Measurements from ENCODE around the gene CACNA2D4. TPM values are rescaled to one million over a fixed set of nuclear protein-coding genes. Genes with fewer than 3 reads are reported as not detected.

The CACNA2D4 gene
- polyA plus RNA-seq, 1 experiment = 0.22 TPM

DNA sequence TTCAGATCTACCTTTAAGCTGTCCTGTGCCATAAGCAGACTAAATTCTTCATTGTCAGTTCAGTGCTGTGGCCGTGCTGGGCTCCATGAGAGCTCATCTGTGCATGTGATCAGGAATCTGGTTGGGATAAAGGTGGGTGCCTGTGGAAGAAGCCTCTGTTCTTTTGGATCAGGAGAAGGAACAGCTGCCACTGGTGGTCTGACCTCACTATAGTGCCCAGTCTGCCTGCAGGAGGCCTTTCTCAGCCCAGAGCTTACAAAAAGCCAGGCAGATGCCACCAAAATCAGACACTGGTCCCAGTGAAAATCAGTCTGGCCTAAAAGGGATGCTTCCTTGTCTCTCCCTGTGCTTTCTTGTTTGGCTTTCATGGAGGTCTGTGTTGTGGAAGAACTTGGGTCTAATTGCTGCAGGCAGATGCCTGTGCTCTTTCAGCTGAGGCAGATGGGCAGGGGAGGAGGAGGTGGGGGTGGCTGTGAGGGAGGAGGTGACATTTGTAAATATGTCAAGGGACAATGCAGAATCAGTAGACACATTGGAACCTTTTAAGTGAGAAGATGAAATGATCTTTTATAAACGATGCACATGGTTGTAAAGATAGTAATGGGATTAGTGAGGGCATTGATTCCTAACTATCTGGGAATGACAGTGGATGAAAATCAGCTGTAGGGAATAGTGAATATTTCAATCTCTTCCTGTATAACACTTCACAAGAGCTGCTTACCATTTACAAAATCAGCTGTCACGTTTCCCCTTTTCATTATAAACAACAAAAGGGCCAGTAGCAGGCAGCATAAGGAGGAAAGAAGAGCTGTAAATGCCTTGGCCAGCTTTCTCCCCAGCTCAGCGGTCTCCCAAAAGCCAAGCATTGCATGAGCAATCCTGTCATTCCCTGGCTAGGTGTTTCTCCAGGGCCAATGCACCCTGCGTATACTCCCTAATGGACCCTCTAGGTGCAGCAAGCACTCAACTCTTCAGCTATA lies 44.6 kb downstream of the CACNA2D4 start:
- ChIA-PET POLR2A (no interaction called here), CTCF (interaction anchor here (0.5 to 2.6 kb wide), 2 partner anchors 66 to 1299 kb away, joined by 3 to 13 read pairs; no protein-coding TSS in a partner anchor)
- TF ChIP-seq, protein P1, sequence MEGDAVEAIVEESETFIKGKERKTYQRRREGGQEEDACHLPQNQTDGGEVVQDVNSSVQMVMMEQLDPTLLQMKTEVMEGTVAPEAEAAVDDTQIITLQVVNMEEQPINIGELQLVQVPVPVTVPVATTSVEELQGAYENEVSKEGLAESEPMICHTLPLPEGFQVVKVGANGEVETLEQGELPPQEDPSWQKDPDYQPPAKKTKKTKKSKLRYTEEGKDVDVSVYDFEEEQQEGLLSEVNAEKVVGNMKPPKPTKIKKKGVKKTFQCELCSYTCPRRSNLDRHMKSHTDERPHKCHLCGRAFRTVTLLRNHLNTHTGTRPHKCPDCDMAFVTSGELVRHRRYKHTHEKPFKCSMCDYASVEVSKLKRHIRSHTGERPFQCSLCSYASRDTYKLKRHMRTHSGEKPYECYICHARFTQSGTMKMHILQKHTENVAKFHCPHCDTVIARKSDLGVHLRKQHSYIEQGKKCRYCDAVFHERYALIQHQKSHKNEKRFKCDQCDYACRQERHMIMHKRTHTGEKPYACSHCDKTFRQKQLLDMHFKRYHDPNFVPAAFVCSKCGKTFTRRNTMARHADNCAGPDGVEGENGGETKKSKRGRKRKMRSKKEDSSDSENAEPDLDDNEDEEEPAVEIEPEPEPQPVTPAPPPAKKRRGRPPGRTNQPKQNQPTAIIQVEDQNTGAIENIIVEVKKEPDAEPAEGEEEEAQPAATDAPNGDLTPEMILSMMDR (IDR thresholded peaks at IDR 0.05; ENCODE audit: low read depth, low read length) = no peak
- H3K4me3 ChIP-seq (ENCODE audit: low read depth, low read length) = no peak overlapping the region
- no peak for DNase-seq (ENCODE audit: low read depth, low spot score)
- H3K27ac ChIP-seq (ENCODE audit: low read depth, low read length) = no peak overlapping the region
- peaks cover 72% of the 10 kb centered on the region for H3K27me3 ChIP-seq (ENCODE audit: control insufficient read depth, insufficient read depth, low read length)
- H3K9me3 ChIP-seq (ENCODE audit: control insufficient read depth, insufficient read depth, low read length) = peaks cover 3% of the 10 kb centered on the region; the same call in 1 of the 2 replicates

DNA sequence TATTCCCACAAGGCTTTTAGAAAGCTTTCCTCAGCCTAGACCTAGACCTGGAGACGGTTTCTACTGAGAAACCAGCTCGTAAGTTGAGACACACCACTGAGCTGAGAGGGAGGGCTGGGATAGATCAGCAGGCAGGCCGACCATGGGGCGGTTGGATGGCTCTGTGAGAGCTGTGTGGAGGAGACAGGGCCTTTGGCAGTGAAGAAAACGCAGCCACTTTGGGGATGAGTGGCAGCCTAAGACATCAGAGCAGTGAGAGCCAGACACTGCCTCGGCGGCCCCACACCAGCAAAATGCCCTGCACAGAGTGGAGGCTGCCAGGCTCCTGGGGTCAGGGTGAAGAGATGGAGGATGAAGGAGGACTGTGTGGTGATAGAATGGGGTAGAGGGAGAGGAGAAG lies 46.0 kb downstream of the CACNA2D4 start:
- CTCF ChIA-PET = no interaction called here
- Histone ChIP-seq H3K4me3 (ENCODE audit: low read depth, low read length) (no peak overlapping the region), H3K27ac (ENCODE audit: low read depth, low read length) (no peak overlapping the region), H3K27me3 (ENCODE audit: control insufficient read depth, insufficient read depth, low read length) (peaks cover 64% of the 10 kb centered on the region), H3K9me3 (ENCODE audit: control insufficient read depth, insufficient read depth, low read length) (peaks cover 3% of the 10 kb centered on the region; the same call in 1 of the 2 replicates)
- POLR2A ChIA-PET = no interaction called here
- no peak for DNase-seq (ENCODE audit: low read depth, low spot score)
- TF ChIP-seq, protein P1 (IDR thresholded peaks at IDR 0.05; ENCODE audit: low read depth, low read length) = no peak

- Histone ChIP-seq H3K27ac (ENCODE audit: low read depth, low read length) (no peak overlapping the region), H3K4me3 (ENCODE audit: low read depth, low read length) (no peak overlapping the region), H3K9me3 (ENCODE audit: control insufficient read depth, insufficient read depth, low read length) (peaks cover 3% of the 10 kb centered on the region; the same call in 1 of the 2 replicates), H3K27me3 (ENCODE audit: control insufficient read depth, insufficient read depth, low read length) (peaks cover 63% of the 10 kb centered on the region)
- CTCF ChIA-PET = no interaction called here
- TF ChIP-seq, protein P1 (IDR thresholded peaks at IDR 0.05; ENCODE audit: low read depth, low read length) = no peak
- no peak for DNase-seq (ENCODE audit: low read depth, low spot score)
- POLR2A ChIA-PET = no interaction called here
Observed at GRCh38 chr12:1872001-1872400, 46.5 kb downstream of the CACNA2D4 start.

DNA sequence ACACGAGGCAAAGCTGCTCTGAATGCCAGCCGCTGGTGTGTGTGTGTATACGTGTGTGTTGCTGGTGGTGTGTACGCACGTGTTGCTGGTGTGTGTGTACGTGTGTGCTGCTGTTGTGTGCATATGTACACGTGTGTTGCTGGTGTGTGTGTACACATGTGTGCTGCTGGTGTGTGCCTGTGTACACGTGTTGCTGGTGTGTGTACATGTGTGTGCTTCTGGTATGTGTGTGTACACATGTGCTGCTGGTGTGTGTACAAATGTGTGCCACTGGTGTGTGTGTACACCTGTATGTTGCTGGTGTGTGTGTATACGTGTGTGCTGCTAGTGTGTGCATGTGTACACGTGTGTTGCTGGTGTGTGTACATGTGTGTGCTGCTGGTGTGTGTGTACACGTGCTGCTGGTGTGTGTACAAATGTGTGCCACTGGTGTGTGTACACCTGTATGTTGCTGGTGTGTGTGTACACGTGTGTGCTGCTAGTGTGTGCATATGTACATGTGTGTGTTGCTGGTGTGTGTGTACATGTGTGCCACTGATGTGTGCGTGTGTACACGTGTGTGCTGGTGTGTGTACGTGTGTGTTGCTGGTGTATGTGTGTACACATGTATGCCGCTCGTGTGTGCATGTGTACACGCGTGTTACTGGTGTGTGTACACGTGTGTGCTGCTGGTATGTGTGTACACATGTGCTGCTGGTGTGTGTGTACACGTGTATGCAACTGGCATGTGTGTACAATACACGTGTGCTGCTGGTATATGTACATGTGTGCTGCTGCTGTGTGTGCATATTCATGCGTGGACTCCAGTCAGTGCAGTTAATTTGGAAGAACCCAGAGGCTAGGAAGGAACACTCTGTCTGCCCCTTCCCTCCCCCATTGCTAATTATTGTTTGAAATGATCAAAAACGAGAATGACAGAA lies 47.2 kb downstream of the CACNA2D4 start:
- ChIA-PET POLR2A (no interaction called here), CTCF (no interaction called here)
- Histone ChIP-seq H3K4me3 (ENCODE audit: low read depth, low read length) (no peak overlapping the region), H3K27ac (ENCODE audit: low read depth, low read length) (no peak overlapping the region), H3K9me3 (ENCODE audit: control insufficient read depth, insufficient read depth, low read length) (peaks cover 3% of the 10 kb centered on the region; the same call in 1 of the 2 replicates), H3K27me3 (ENCODE audit: control insufficient read depth, insufficient read depth, low read length) (peaks cover 61% of the 10 kb centered on the region)
- TF ChIP-seq, protein P1 (IDR thresholded peaks at IDR 0.05; ENCODE audit: low read depth, low read length) = no peak
- DNase-seq (ENCODE audit: low read depth, low spot score) = no peak

Data from AG04450 (cell line).